Stimulated activated naive CD8-positive, alpha-beta T cell treated with anti-CD3 and anti-CD28 coated beads, Interleukin-15, Interleukin-2, amounts not matched to agents 100 U/mL and 50 U/mL, for 24 hours (primary cell): ENCODE results near the gene TEN1.
A peak's percentile ranks its signal among the peaks of the same experiment; 100 is the strongest.
"Not testable (repeated sequence)": the region's sequence is repeated elsewhere in the genome, so short reads cannot be mapped to it uniquely, and the experiment has no call there.

Experiments
- ATAC-seq: fragments of 150-1000 bp; cut with Tn5 transposase; one replicate; pipeline ENCODE4 v1.10.0; 2021
- DNase-seq: peaks from one replicate; pipeline ENCODE4 v3.0.0; 2021

TEN1 gene

GRCh38 chr17:75978938-75979704, at the start of gene TEN1, which contains the start of gene ACOX1:
TEN1 (plus strand) TSS chr17:75979240; CDS start chr17:75986193, 6,953 bp downstream.
ACOX1 (minus strand) TSS chr17:75979166; CDS start chr17:75979073, 93 bp downstream.
- ATAC-seq (peak; percentile 99), DNase-seq (peak; percentile 97)

- ATAC-seq: no peak
Measured at GRCh38 chr17:75931062-75931461, 48.0 kb upstream of the TEN1 start.

GRCh38 chr17:75932852-75933251, 46.2 kb upstream of the TEN1 start:
- DNase-seq: no peak
- no peak for ATAC-seq

More at GRCh38 chr17:75931062-75931461, 48.0 kb upstream of the TEN1 start:
- no peak for DNase-seq

- DNase-seq: no peak
Measured at GRCh38 chr17:75933808-75934207, 45.2 kb upstream of the TEN1 start.

GRCh38 chr17:75937652-75938051, 41.4 kb upstream of the TEN1 start:
- ATAC-seq (no peak), DNase-seq (no peak)

More at GRCh38 chr17:75933808-75934207, 45.2 kb upstream of the TEN1 start:
- no peak for ATAC-seq

- peak; percentile 100 for ATAC-seq
Measured at GRCh38 chr17:75940727-75941441, 38.2 kb upstream of the TEN1 start, which contains the start of gene FBF1. FBF1 (minus strand) TSS chr17:75941042; CDS start chr17:75938149, 2,893 bp downstream.

GRCh38 chr17:75941442-75941819, 37.6 kb upstream of the TEN1 start:
- ATAC-seq (no peak), DNase-seq (no peak)

More at GRCh38 chr17:75940727-75941441, 38.2 kb upstream of the TEN1 start, which contains the start of gene FBF1:
- DNase-seq: peak; percentile 93

GRCh38 chr17:75942473-75942872, 36.6 kb upstream of the TEN1 start:
- ATAC-seq (no peak), DNase-seq (no peak)

- DNase-seq: no peak
Measured at GRCh38 chr17:75943491-75943890, 35.5 kb upstream of the TEN1 start.

GRCh38 chr17:75945211-75945610, 33.8 kb upstream of the TEN1 start:
- ATAC-seq (no peak), DNase-seq (no peak)

More at GRCh38 chr17:75943491-75943890, 35.5 kb upstream of the TEN1 start:
- no peak for ATAC-seq

- no peak for DNase-seq
- ATAC-seq: no peak
Measured at GRCh38 chr17:75950421-75950820, 28.6 kb upstream of the TEN1 start.

GRCh38 chr17:75950855-75951554, 28.0 kb upstream of the TEN1 start:
- DNase-seq: no peak
- ATAC-seq: no peak

- DNase-seq: no peak
- ATAC-seq: no peak
Measured at GRCh38 chr17:75959051-75959838, 19.8 kb upstream of the TEN1 start.

GRCh38 chr17:75959839-75960511, 19.1 kb upstream of the TEN1 start:
- DNase-seq (no peak), ATAC-seq (no peak)

GRCh38 chr17:75965468-75965867, 13.6 kb upstream of the TEN1 start:
- no peak for DNase-seq

GRCh38 chr17:75969044-75969443, 10.0 kb upstream of the TEN1 start:
- not testable (repeated sequence) for DNase-seq, ATAC-seq

More at GRCh38 chr17:75965468-75965867, 13.6 kb upstream of the TEN1 start:
- no peak for ATAC-seq

- DNase-seq (no peak), ATAC-seq (no peak)
Measured at GRCh38 chr17:75970011-75970523, 9.0 kb upstream of the TEN1 start.

- no peak for ATAC-seq
- DNase-seq: no peak
Measured at GRCh38 chr17:75970626-75971025, 8.4 kb upstream of the TEN1 start.

GRCh38 chr17:75975187-75975586, 3.9 kb upstream of the TEN1 start:
- not testable (repeated sequence) for DNase-seq, ATAC-seq

GRCh38 chr17:75975757-75976174, 3.3 kb upstream of the TEN1 start:
- DNase-seq: no peak

More at GRCh38 chr17:75975757-75976174, 3.3 kb upstream of the TEN1 start:
- ATAC-seq: no peak
